Astrocyte of the cerebellum (primary cell): Measurements from ENCODE around the gene ZNF668.
"Not testable (repeated sequence)": the region's sequence is repeated elsewhere in the genome, so short reads cannot be mapped to it uniquely, and the experiment has no call there.

Experiments used
- DNase-seq: peaks from one replicate; pipeline ENCODE4 v3.0.0-alpha.2; 2011; ENCODE audit warnings: low read depth
- H3K4me3 ChIP-seq: 2 replicates; pipeline ENCODE4 v1.5.1; 2011; ENCODE audit warnings: mild to moderate bottlenecking, low read depth, low read length, moderate library complexity
- CTCF ChIP-seq: IDR thresholded peaks from 2 replicates; pipeline ENCODE4 v1.5.1; 2012; ENCODE audit warnings: low read length, low read depth, moderate library complexity, mild to moderate bottlenecking; ENCODE audit errors: missing control alignments
- in situ Hi-C: cut with HindIII; loops from 2 replicates; pipeline ENCODE4 v1.10.0; 2017; ENCODE audit warnings: low sequenced_read_pairs

Gene ZNF668

GRCh38 chr16:31029272-31029671, 44.8 kb downstream of the ZNF668 start:
- no peak for DNase-seq
- TF ChIP-seq CTCF = no peak
- H3K4me3 ChIP-seq = no peak overlapping the region
- in situ Hi-C loops = no loop called here

DNA sequence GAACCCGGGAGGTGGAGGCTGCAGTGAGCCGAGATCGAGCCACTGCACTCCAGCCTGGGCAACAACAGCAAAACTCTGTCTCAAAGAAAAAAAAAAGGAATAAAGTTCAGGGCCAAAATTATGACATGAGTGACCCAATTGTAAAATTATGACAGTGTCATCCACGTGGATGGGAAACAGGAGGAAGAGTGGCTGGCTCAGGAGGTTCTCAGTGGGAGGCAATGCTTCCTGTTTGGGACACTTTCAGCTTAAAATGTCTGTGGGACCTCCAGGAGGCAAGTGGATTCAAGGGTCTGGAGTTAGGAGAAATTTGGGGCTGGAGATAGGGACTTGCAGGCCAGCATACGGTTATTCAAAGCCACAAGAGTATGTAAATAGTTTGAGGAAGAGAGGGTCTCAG, 48.7 kb downstream of the ZNF668 start:
- in situ Hi-C loops = no loop called here
- no peak for TF ChIP-seq CTCF

GRCh38 chr16:31023627-31024226, 50.3 kb downstream of the ZNF668 start:
- in situ Hi-C loops = no loop called here
- TF ChIP-seq CTCF = no peak
- DNase-seq = no peak
- no peak overlapping the region for H3K4me3 ChIP-seq

More for the DNA sequence above, 48.7 kb downstream of the ZNF668 start:
- no peak overlapping the region for H3K4me3 ChIP-seq
- no peak for DNase-seq

GRCh38 chr16:31023252-31023602, 50.8 kb downstream of the ZNF668 start:
- DNase-seq = no peak
- no peak for TF ChIP-seq CTCF
- H3K4me3 ChIP-seq = no peak overlapping the region
- in situ Hi-C loops = no loop called here

- DNase-seq = no peak
- no peak for TF ChIP-seq CTCF
- no peak overlapping the region for H3K4me3 ChIP-seq
Observed at GRCh38 chr16:31022544-31023251, 51.3 kb downstream of the ZNF668 start.

GRCh38 chr16:31020536-31020935, 53.5 kb downstream of the ZNF668 start:
- no peak overlapping the region for H3K4me3 ChIP-seq
- in situ Hi-C loops = no loop called here
- no peak for TF ChIP-seq CTCF

More at GRCh38 chr16:31022544-31023251, 51.3 kb downstream of the ZNF668 start:
- in situ Hi-C loops = no loop called here

DNA sequence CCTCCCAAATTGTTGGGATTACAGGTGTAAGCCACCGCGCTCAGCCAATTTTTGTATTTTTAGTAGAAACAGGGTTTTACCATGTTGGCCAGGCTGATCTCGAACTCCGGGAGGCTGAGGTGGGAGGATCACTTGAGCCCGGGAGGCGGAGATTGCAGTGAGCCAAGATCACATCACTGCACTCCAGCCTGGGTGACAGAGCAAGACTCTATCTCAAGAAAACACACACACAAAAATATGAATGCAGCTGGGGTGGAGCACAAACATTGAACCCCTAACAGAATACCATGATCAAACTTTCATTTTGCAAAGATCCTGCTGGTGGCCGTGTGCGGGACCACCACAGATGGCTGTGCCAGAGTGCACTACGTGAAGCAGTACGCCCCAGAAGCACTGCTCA, 56.3 kb downstream of the ZNF668 start:
- H3K4me3 ChIP-seq, DNase-seq, in situ Hi-C loops: not testable (repeated sequence)

More at GRCh38 chr16:31020536-31020935, 53.5 kb downstream of the ZNF668 start:
- no peak for DNase-seq
